ENCODE measurements around the gene MFSD12. TPM values are rescaled to one million over a fixed set of nuclear protein-coding genes. Genes with fewer than 3 reads are reported as not detected.
"Not testable (repeated sequence)": the region's sequence is repeated elsewhere in the genome, so short reads cannot be mapped to it uniquely, and the experiment has no call there.

MFSD12 gene
- total RNA-seq, 1 experiment from 2014 or later = 131 TPM

DNA sequence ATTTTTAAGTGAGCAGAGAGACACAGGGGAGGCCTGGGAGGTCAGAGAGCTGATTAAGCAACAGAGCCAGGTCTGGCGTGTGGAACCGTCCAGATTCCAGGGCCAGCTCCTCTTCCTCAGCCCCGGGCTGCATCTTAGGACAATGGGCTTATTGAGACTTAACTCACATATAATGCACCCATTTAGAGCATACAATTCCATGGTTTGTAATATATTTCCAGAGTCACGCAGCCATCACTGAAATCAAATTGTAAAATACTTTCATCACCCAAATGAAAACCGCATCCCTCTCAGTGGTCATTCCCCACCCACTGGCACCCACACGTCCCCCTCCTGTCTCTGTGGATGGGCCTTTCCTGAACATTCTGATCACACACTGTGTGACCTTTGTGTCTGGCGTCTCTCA, 13.2 kb upstream of the MFSD12 start:
- CTCF ChIA-PET = no interaction called here
- H3K27ac ChIP-seq (ENCODE audit: low read depth, low read length) = no peak overlapping the region

GRCh38 chr19:3570042-3570441, 12.7 kb upstream of the MFSD12 start:
- DNase-seq (ENCODE audit: low read depth, low spot score); H3K36me3 ChIP-seq (ENCODE audit: control insufficient read depth in 1 of 2, insufficient read depth in 2 of 2, low read length in 2 of 2); H3K4me3 ChIP-seq (replicated peaks in 1 of 2; ENCODE audit: low read depth in 1 of 2, low read length in 2 of 2); H2AFZ ChIP-seq (ENCODE audit: low read depth, low read length, poor library complexity, severe bottlenecking); ATAC-seq; H3K27me3 ChIP-seq (ENCODE audit: insufficient read depth, low read length); H3K9me2 ChIP-seq (ENCODE audit: insufficient read depth); H3K9me3 ChIP-seq (ENCODE audit: control insufficient read depth in 1 of 2, insufficient read depth in 1 of 2, low read depth in 1 of 2, low read length in 2 of 2); POLR2A ChIA-PET; RAD21 ChIA-PET (ENCODE audit: low non-redundant PET in 1 of 2, low total read pairs in 2 of 2, uncharacterized antibody in 2 of 2, unreplicated experiment in 2 of 2); BruUV-seq (replicated peaks); H3K4me2 ChIP-seq (ENCODE audit: low read length); H3K9ac ChIP-seq (ENCODE audit: low read length); H3K27ac ChIP-seq (ENCODE audit: low read depth, low read length); CTCF ChIA-PET; H4K20me1 ChIP-seq (ENCODE audit: insufficient read depth): not testable (repeated sequence)
- peaks cover 13% of the 10 kb centered on the region; the same call in 1 of the 2 replicates for H3K79me2 ChIP-seq (ENCODE audit: insufficient read depth, low read length)
- intact Hi-C loops (cut with micrococcal nuclease) = loop anchor here (10.0 kb wide), 1 partner anchor 635 kb away; no protein-coding TSS in a partner anchor
- H3K4me1 ChIP-seq (ENCODE audit: control insufficient read depth in 1 of 2, insufficient read depth in 2 of 2, low read length in 2 of 2) = peaks cover 40 to 72% of the 10 kb centered on the region in 2 experiments

More for the DNA sequence above, 13.2 kb upstream of the MFSD12 start:
- ChIA-PET POLR2A (no interaction called here), RAD21 (ENCODE audit: low non-redundant PET in 1 of 2, low total read pairs in 2 of 2, uncharacterized antibody in 2 of 2, unreplicated experiment in 2 of 2) (no interaction called here)
- DNase-seq (ENCODE audit: low read depth, low spot score) (no peak), ATAC-seq (no peak)
- no peaks in the 10 kb centered on the region for H3K27me3 ChIP-seq (ENCODE audit: insufficient read depth, low read length)
- no peak overlapping the region for H3K4me2 ChIP-seq (ENCODE audit: low read length)
- TF ChIP-seq ATF3 (IDR thresholded peaks at IDR 0.05) = no peak
- no peak for TF ChIP-seq ELF1 (IDR thresholded peaks at IDR 0.05; ENCODE audit: borderline replicate concordance, low read depth)
- TF ChIP-seq SIN3A (IDR thresholded peaks at IDR 0.05; ENCODE audit: low read depth) = no peak
- TF ChIP-seq RAD21 (IDR thresholded peaks at IDR 0.05; ENCODE audit: low read depth) = no peak
- no peak for TF ChIP-seq ZFX (IDR thresholded peaks at IDR 0.05)
- TF ChIP-seq EZH2phosphoT487 (IDR thresholded peaks at IDR 0.05; ENCODE audit: borderline replicate concordance) = no peak
- TF ChIP-seq, protein P1, sequence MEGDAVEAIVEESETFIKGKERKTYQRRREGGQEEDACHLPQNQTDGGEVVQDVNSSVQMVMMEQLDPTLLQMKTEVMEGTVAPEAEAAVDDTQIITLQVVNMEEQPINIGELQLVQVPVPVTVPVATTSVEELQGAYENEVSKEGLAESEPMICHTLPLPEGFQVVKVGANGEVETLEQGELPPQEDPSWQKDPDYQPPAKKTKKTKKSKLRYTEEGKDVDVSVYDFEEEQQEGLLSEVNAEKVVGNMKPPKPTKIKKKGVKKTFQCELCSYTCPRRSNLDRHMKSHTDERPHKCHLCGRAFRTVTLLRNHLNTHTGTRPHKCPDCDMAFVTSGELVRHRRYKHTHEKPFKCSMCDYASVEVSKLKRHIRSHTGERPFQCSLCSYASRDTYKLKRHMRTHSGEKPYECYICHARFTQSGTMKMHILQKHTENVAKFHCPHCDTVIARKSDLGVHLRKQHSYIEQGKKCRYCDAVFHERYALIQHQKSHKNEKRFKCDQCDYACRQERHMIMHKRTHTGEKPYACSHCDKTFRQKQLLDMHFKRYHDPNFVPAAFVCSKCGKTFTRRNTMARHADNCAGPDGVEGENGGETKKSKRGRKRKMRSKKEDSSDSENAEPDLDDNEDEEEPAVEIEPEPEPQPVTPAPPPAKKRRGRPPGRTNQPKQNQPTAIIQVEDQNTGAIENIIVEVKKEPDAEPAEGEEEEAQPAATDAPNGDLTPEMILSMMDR (IDR thresholded peaks at IDR 0.05 in 2 of 3, conservative IDR thresholded peaks at IDR 0.05 in 1 of 3; ENCODE audit: borderline replicate concordance in 1 of 3, insufficient read depth in 1 of 3, low read depth in 2 of 3, low read length in 2 of 3) = no peak
- TF ChIP-seq POLR2A (IDR thresholded peaks at IDR 0.05; ENCODE audit: borderline replicate concordance, extremely low read depth, insufficient read depth, insufficient read length) = no peak
- no peak for TF ChIP-seq SRF (IDR thresholded peaks at IDR 0.05; ENCODE audit: low read depth)
- TF ChIP-seq CBX3 (IDR thresholded peaks at IDR 0.05; ENCODE audit: low read depth) = no peak
- TF ChIP-seq EGR1 (IDR thresholded peaks at IDR 0.05; ENCODE audit: low read depth) = no peak
- TF ChIP-seq, protein P2, sequence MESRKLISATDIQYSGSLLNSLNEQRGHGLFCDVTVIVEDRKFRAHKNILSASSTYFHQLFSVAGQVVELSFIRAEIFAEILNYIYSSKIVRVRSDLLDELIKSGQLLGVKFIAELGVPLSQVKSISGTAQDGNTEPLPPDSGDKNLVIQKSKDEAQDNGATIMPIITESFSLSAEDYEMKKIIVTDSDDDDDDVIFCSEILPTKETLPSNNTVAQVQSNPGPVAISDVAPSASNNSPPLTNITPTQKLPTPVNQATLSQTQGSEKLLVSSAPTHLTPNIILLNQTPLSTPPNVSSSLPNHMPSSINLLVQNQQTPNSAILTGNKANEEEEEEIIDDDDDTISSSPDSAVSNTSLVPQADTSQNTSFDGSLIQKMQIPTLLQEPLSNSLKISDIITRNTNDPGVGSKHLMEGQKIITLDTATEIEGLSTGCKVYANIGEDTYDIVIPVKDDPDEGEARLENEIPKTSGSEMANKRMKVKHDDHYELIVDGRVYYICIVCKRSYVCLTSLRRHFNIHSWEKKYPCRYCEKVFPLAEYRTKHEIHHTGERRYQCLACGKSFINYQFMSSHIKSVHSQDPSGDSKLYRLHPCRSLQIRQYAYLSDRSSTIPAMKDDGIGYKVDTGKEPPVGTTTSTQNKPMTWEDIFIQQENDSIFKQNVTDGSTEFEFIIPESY (IDR thresholded peaks at IDR 0.05; ENCODE audit: extremely low read depth, insufficient replicate concordance, low read length) = no peak
- TF ChIP-seq YY1 (IDR thresholded peaks at IDR 0.05; ENCODE audit: extremely low read depth, insufficient replicate concordance, low read depth, low read length) = no peak
- TF ChIP-seq TCF7L2 (IDR thresholded peaks at IDR 0.05; ENCODE audit: borderline replicate concordance, extremely low read depth, insufficient read depth, insufficient read length) = no peak
- no peak for TF ChIP-seq FOSL1 (IDR thresholded peaks at IDR 0.05; ENCODE audit: low read depth)
- TF ChIP-seq MAX (IDR thresholded peaks at IDR 0.05) = no peak
- no peak for TF ChIP-seq EZH2 (IDR thresholded peaks at IDR 0.05)
- no peak for TF ChIP-seq CEBPB (IDR thresholded peaks at IDR 0.05; ENCODE audit: low read depth)
- no peak for TF ChIP-seq SP1 (IDR thresholded peaks at IDR 0.05; ENCODE audit: low read depth)
- intact Hi-C loops (cut with micrococcal nuclease) = loop anchor here (10.0 kb wide), 1 partner anchor 634 kb away; no protein-coding TSS in a partner anchor
- no peak overlapping the region for H3K4me3 ChIP-seq (replicated peaks in 1 of 2; ENCODE audit: low read depth in 1 of 2, low read length in 2 of 2)
- no peaks in the 10 kb centered on the region for H3K9me2 ChIP-seq (ENCODE audit: insufficient read depth)
- H3K79me2 ChIP-seq (ENCODE audit: insufficient read depth, low read length) = peaks cover 18% of the 10 kb centered on the region; the same call in 1 of the 2 replicates
- no peaks in the 10 kb centered on the region; the same call in 1 of the 2 replicates for H4K20me1 ChIP-seq (ENCODE audit: insufficient read depth)
- no peaks in the 10 kb centered on the region for H3K9me3 ChIP-seq (ENCODE audit: control insufficient read depth in 1 of 2, insufficient read depth in 1 of 2, low read depth in 1 of 2, low read length in 2 of 2)
- no peak overlapping the region for H2AFZ ChIP-seq (ENCODE audit: low read depth, low read length, poor library complexity, severe bottlenecking)
- H3K4me1 ChIP-seq (ENCODE audit: control insufficient read depth in 1 of 2, insufficient read depth in 2 of 2, low read length in 2 of 2) = peaks cover 36 to 71% of the 10 kb centered on the region in 2 experiments
- H3K9ac ChIP-seq (ENCODE audit: low read length) = no peak overlapping the region
- H3K36me3 ChIP-seq (ENCODE audit: control insufficient read depth in 1 of 2, insufficient read depth in 2 of 2, low read length in 2 of 2) = peaks cover 0 to 12% of the 10 kb centered on the region in 2 experiments; a peak in 1 of 4 replicates
- BruUV-seq (replicated peaks) = no TSS peak
